ENCODE measurements around the gene NUP210.

The NUP210 gene

GRCh38 chr3:13419505-13420044 lies 547 bp downstream of the NUP210 start:
- no peaks in the 10 kb centered on the region for H3K9me3 ChIP-seq (ENCODE audit: insufficient read depth, low read length, severe bottlenecking)
- peak overlapping the region; percentile 77 for H3K4me2 ChIP-seq (ENCODE audit: insufficient read depth, low read length)
- peak; percentile 58 for DNase-seq
- ATAC-seq (ENCODE audit: insufficient read depth, low read depth), result peak; percentile 53
- H3K4me3 ChIP-seq (ENCODE audit: low read depth in 1 of 2, low read length in 2 of 2), result peak overlapping the region; percentile 87 to 92
- peak overlapping the region; percentile 93 for H3K27ac ChIP-seq (ENCODE audit: low read length)
- peaks cover 33% of the 10 kb centered on the region for H3K36me3 ChIP-seq (ENCODE audit: insufficient read depth, low read length)
- peaks cover 61% of the 10 kb centered on the region for H3K4me1 ChIP-seq (ENCODE audit: insufficient read depth, low read length)
- H3K27me3 ChIP-seq (ENCODE audit: insufficient read depth, low read length, poor library complexity), result no peaks in the 10 kb centered on the region
- H3K79me2 ChIP-seq (ENCODE audit: insufficient read depth, low read length), result peaks cover 56% of the 10 kb centered on the region
- H2AFZ ChIP-seq (ENCODE audit: low read depth, low read length), result peak overlapping the region; percentile 85
- H4K20me1 ChIP-seq (ENCODE audit: insufficient read depth, low read length), result peaks cover 41% of the 10 kb centered on the region
- peak overlapping the region; percentile 98 for H3K9ac ChIP-seq (ENCODE audit: low read depth, low read length)
- no peak for TF ChIP-seq EZH2 (IDR thresholded peaks at IDR 0.05; ENCODE audit: borderline replicate concordance, low read depth, low read length, severe bottlenecking)
- TF ChIP-seq CTCF (IDR thresholded peaks at IDR 0.05; ENCODE audit: borderline replicate concordance, extremely low read depth, low read length, poor library complexity, severe bottlenecking), result peak; percentile 38

- TF ChIP-seq EZH2 (IDR thresholded peaks at IDR 0.05; ENCODE audit: borderline replicate concordance, low read depth, low read length, severe bottlenecking) (no peak), CTCF (IDR thresholded peaks at IDR 0.05; ENCODE audit: borderline replicate concordance, extremely low read depth, low read length, poor library complexity, severe bottlenecking) (no peak)
- DNase-seq, result no peak
- Histone ChIP-seq H3K4me3 (ENCODE audit: low read depth in 1 of 2, low read length in 2 of 2) (peak overlapping the region in 1 of 2 experiments; percentile 87; a peak in 2 of 4 replicates), H3K4me1 (ENCODE audit: insufficient read depth, low read length) (peaks cover 69% of the 10 kb centered on the region), H3K9me3 (ENCODE audit: insufficient read depth, low read length, severe bottlenecking) (no peaks in the 10 kb centered on the region), H3K36me3 (ENCODE audit: insufficient read depth, low read length) (peaks cover 36% of the 10 kb centered on the region), H2AFZ (ENCODE audit: low read depth, low read length) (no peak overlapping the region), H3K4me2 (ENCODE audit: insufficient read depth, low read length) (peak overlapping the region; percentile 77), H3K9ac (ENCODE audit: low read depth, low read length) (peak overlapping the region; percentile 32; the same call in 1 of the 2 replicates), H4K20me1 (ENCODE audit: insufficient read depth, low read length) (peaks cover 54% of the 10 kb centered on the region), H3K27me3 (ENCODE audit: insufficient read depth, low read length, poor library complexity) (no peaks in the 10 kb centered on the region), H3K27ac (ENCODE audit: low read length) (peak overlapping the region; percentile 93; the same call in 1 of the 2 replicates), H3K79me2 (ENCODE audit: insufficient read depth, low read length) (peaks cover 78% of the 10 kb centered on the region)
- no peak for ATAC-seq (ENCODE audit: insufficient read depth, low read depth)
Measured at GRCh38 chr3:13417166-13417947, 2.8 kb downstream of the NUP210 start.

- Histone ChIP-seq H3K9me3 (ENCODE audit: insufficient read depth, low read length, severe bottlenecking) (no peaks in the 10 kb centered on the region), H3K79me2 (ENCODE audit: insufficient read depth, low read length) (peaks cover 88% of the 10 kb centered on the region), H3K27me3 (ENCODE audit: insufficient read depth, low read length, poor library complexity) (no peaks in the 10 kb centered on the region), H4K20me1 (ENCODE audit: insufficient read depth, low read length) (peaks cover 59% of the 10 kb centered on the region), H3K9ac (ENCODE audit: low read depth, low read length) (peak overlapping the region; percentile 32), H3K4me2 (ENCODE audit: insufficient read depth, low read length) (peak overlapping the region; percentile 77), H3K4me3 (ENCODE audit: low read depth in 1 of 2, low read length in 2 of 2) (peak overlapping the region in 1 of 2 experiments; percentile 37; a peak in 2 of 4 replicates), H3K36me3 (ENCODE audit: insufficient read depth, low read length) (peaks cover 37% of the 10 kb centered on the region), H3K27ac (ENCODE audit: low read length) (peak overlapping the region; percentile 93), H2AFZ (ENCODE audit: low read depth, low read length) (no peak overlapping the region), H3K4me1 (ENCODE audit: insufficient read depth, low read length) (peaks cover 68% of the 10 kb centered on the region)
- TF ChIP-seq EZH2 (IDR thresholded peaks at IDR 0.05; ENCODE audit: borderline replicate concordance, low read depth, low read length, severe bottlenecking) (no peak), CTCF (IDR thresholded peaks at IDR 0.05; ENCODE audit: borderline replicate concordance, extremely low read depth, low read length, poor library complexity, severe bottlenecking) (peak; percentile 59)
- DNase-seq (peak; percentile 38), ATAC-seq (ENCODE audit: insufficient read depth, low read depth) (no peak)
Measured at GRCh38 chr3:13415997-13416793, 3.9 kb downstream of the NUP210 start.
